Peyer's patch (tissue), 4 donors: Measurements from ENCODE around the gene ZNF286A. TPM values are rescaled to one million over a fixed set of nuclear protein-coding genes. Genes with fewer than 3 reads are reported as not detected.
"Not testable (repeated sequence)": the region's sequence is repeated elsewhere in the genome, so short reads cannot be mapped to it uniquely, and the experiment has no call there.

Experiments used
- DNase-seq, 3 donors: peaks; one replicate each; pipeline ENCODE4 v3.0.0-alpha.2; 2017 to 2019
- H3K27ac ChIP-seq, 4 donors: fragments of 200-600 bp; sonication (generic); one replicate each; pipeline ENCODE4 v1.5.1; 2016 to 2019
- H3K27me3 ChIP-seq, 2 donors: fragments of 200-600 bp; sonication (generic); one replicate each; pipeline ENCODE4 v1.5.1; 2019
- H3K36me3 ChIP-seq, 3 donors: fragments of 200-600 bp; sonication (generic); one replicate each; pipeline ENCODE4 v1.5.1; 2016 to 2019
- H3K4me1 ChIP-seq, 4 donors: fragments of 200-600 bp; sonication (generic); one replicate each; pipeline ENCODE4 v1.5.1; 2016 to 2019
- H3K4me3 ChIP-seq, 4 donors: fragments of 200-600 bp; sonication (generic); 1 replicate in 3 of 4; 2 replicates in 1 of 4; pipeline ENCODE4 v1.5.1; 2016 to 2019; ENCODE audit warnings: mild to moderate bottlenecking in 1 of 4
- H3K9me3 ChIP-seq, 4 donors: fragments of 200-600 bp; sonication (generic); one replicate each; pipeline ENCODE4 v1.5.1; 2016 to 2019; ENCODE audit warnings: mild to moderate bottlenecking in 1 of 4
- CTCF ChIP-seq, 6 experiments: fragments of 450-650 bp in 4 of 6; fragments of 200-600 bp in 2 of 6; sonication (generic) in 1 of 6; IDR thresholded peaks; one replicate each; pipeline ENCODE4 v1.5.1; 2017 to 2019; ENCODE audit warnings: antibody characterized with exemption in 6 of 6, mild to moderate bottlenecking in 3 of 6, moderate library complexity in 1 of 6
- POLR2A ChIP-seq, 2 donors: fragments of 450-650 bp; IDR thresholded peaks; one replicate each; pipeline ENCODE4 v1.5.1; 2017; ENCODE audit warnings: antibody characterized with exemption in 2 of 2, mild to moderate bottlenecking in 2 of 2, moderate library complexity in 2 of 2
- small RNA-seq, 2 donors: library from RNA; depleted of rRNA; stranded (forward); fragments of <200 nt; gene quantifications; one replicate each; pipeline ENCODE3, GENCODE V24; 2016
- total RNA-seq, 4 donors: library from RNA; depleted of rRNA; stranded (reverse); fragments of >200 nt; gene quantifications; one replicate each; pipeline ENCODE4 v1.1.0, GENCODE V29; 2016

The ZNF286A gene
- total RNA-seq, 4 donors from 2014 or later = 4.6 to 34.7 (median 7.8) TPM

GRCh38 chr17:15742921-15743320 is 43.4 kb downstream of the ZNF286A start:
- no peaks in the 10 kb centered on the region for H3K4me1 ChIP-seq
- no peaks in the 10 kb centered on the region for H3K9me3 ChIP-seq
- no peak overlapping the region for H3K4me3 ChIP-seq
- no peak for TF ChIP-seq CTCF (IDR thresholded peaks at IDR 0.05)
- no peak for TF ChIP-seq POLR2A (IDR thresholded peaks at IDR 0.05)
- no peak overlapping the region for H3K27ac ChIP-seq
- no peaks in the 10 kb centered on the region for H3K36me3 ChIP-seq
- DNase-seq = no peak
- H3K27me3 ChIP-seq = no peaks in the 10 kb centered on the region

GRCh38 chr17:15744074-15744676 is 44.6 kb downstream of the ZNF286A start:
- Histone ChIP-seq H3K27ac (no peak overlapping the region), H3K9me3 (no peaks in the 10 kb centered on the region), H3K4me3 (no peak overlapping the region), H3K27me3 (no peaks in the 10 kb centered on the region), H3K4me1 (no peaks in the 10 kb centered on the region), H3K36me3 (no peaks in the 10 kb centered on the region)
- TF ChIP-seq POLR2A (IDR thresholded peaks at IDR 0.05) = no peak
- no peak for TF ChIP-seq CTCF (IDR thresholded peaks at IDR 0.05)
- no peak for DNase-seq

GRCh38 chr17:15744885-15745284 is 45.3 kb downstream of the ZNF286A start:
- no peak overlapping the region for H3K4me3 ChIP-seq
- no peak for TF ChIP-seq CTCF (IDR thresholded peaks at IDR 0.05)
- no peak for TF ChIP-seq POLR2A (IDR thresholded peaks at IDR 0.05)
- H3K36me3 ChIP-seq = no peaks in the 10 kb centered on the region
- no peak overlapping the region for H3K27ac ChIP-seq
- no peaks in the 10 kb centered on the region for H3K9me3 ChIP-seq
- DNase-seq = no peak
- no peaks in the 10 kb centered on the region for H3K4me1 ChIP-seq
- no peaks in the 10 kb centered on the region for H3K27me3 ChIP-seq

GRCh38 chr17:15749403-15749802 is 49.9 kb downstream of the ZNF286A start:
- not testable (repeated sequence) for H3K9me3 ChIP-seq, H3K27me3 ChIP-seq, H3K4me3 ChIP-seq, DNase-seq, H3K27ac ChIP-seq, H3K4me1 ChIP-seq, H3K36me3 ChIP-seq

- not testable (repeated sequence) for H3K27ac ChIP-seq, H3K9me3 ChIP-seq, DNase-seq, H3K4me1 ChIP-seq, H3K27me3 ChIP-seq, H3K4me3 ChIP-seq, H3K36me3 ChIP-seq
Observed at GRCh38 chr17:15768865-15769533, 69.4 kb downstream of the ZNF286A start.

Small RNAs within 50 kb of the gene (small RNA-seq; reads per million reads assigned to genes)
- 0 reads per million in 2 donors for gene ZNF29P

Other genes with a start within 250 kb of the ZNF286A start
- 10 to 100 TPM in 3 of 4 donors, not detected in 1; 17.9 to 28.5 (median 26.4) TPM for gene CDRT4, start 232.1 kb upstream of the ZNF286A start, total RNA-seq
- 10 to 100 TPM; 17.3 to 53.2 (median 31.0) TPM for gene TVP23C, start 136.3 kb upstream of the ZNF286A start, total RNA-seq
- gene FBXW10B, start 80.0 kb upstream of the ZNF286A start, total RNA-seq = 1 to 10 TPM in 2 of 4 donors, under 1 TPM in 2; 0.53 to 9.9 (median 4.6) TPM
- gene TRIM16, start 15.4 kb upstream of the ZNF286A start, total RNA-seq = 10 to 100 TPM; 12.4 to 17.8 (median 17.2) TPM
- gene TBC1D26, start 32.5 kb downstream of the ZNF286A start, total RNA-seq = under 1 TPM in 1 of 4 donors, not detected in 3; 0.28 TPM
- 10 to 100 TPM in 2 of 4 donors, 1 to 10 TPM in 2; 7.2 to 16.5 (median 11.6) TPM for gene ADORA2B, start 245.4 kb downstream of the ZNF286A start, total RNA-seq